IMR-90 (cell line): Measurements from ENCODE around the gene GALNT9. TPM values are rescaled to one million over a fixed set of nuclear protein-coding genes. Genes with fewer than 3 reads are reported as not detected.

ENCODE experiments used
- ATAC-seq: fragments of 200-7000 bp; cut with Tn5 transposase; 2 replicates; pipeline ENCODE4 v1.9.1; 2020; ENCODE audit warnings: low read depth, mild to moderate bottlenecking, moderate library complexity
- BruUV-seq: library from RNA; stranded (reverse); fragments of 400-500 nt; replicated peaks from 2 replicates; lab custom pipeline; 2021; lab: Mats Ljungman, UMichigan
- CTCF ChIA-PET: fragments of 300-600 bp; formaldehyde crosslinking; extraction: SDS; loops from one replicate; lab custom pipeline; 2021; ENCODE audit warnings: antibody characterized with exemption; lab: Yijun Ruan, JAX
- POLR2A ChIA-PET: fragments of 300-600 bp; sonication (Branson Sonifier 250); formaldehyde crosslinking; loops from one replicate; lab custom pipeline; 2022; ENCODE audit warnings: antibody characterized with exemption; ENCODE audit not compliant: unreplicated experiment; lab: Charles Lee
- DNase-seq: peaks from one replicate; pipeline ENCODE4 v3.0.0; 2013
- H2AFZ ChIP-seq: replicated peaks from 2 replicates; pipeline ENCODE3; 2013; ENCODE audit warnings: low read length, mild to moderate bottlenecking; ENCODE audit not compliant: poor library complexity
- H2AK5ac ChIP-seq: 2 replicates; pipeline ENCODE4 v1.6.1; 2013; ENCODE audit warnings: low read depth, low read length, inconsistent platforms
- H2AK9ac ChIP-seq: replicated peaks from 2 replicates; pipeline ENCODE3; 2013; ENCODE audit warnings: mild to moderate bottlenecking, low read depth, low read length, moderate library complexity; ENCODE audit not compliant: poor library complexity
- H2BK120ac ChIP-seq: 2 replicates; pipeline ENCODE4 v1.6.1; 2013; ENCODE audit warnings: low read depth, low read length, inconsistent platforms
- H2BK15ac ChIP-seq: 3 replicates; pipeline ENCODE4 v1.6.1; 2013; ENCODE audit warnings: low read depth, low read length, inconsistent platforms
- H2BK20ac ChIP-seq: 2 replicates; pipeline ENCODE4 v1.6.1; 2013; ENCODE audit warnings: low read depth, mild to moderate bottlenecking, inconsistent platforms, low read length, moderate library complexity
- H2BK5ac ChIP-seq: 2 replicates; pipeline ENCODE4 v1.6.1; 2013; ENCODE audit warnings: mild to moderate bottlenecking, low read depth, low read length, inconsistent platforms; ENCODE audit not compliant: poor library complexity, severe bottlenecking
- H3K14ac ChIP-seq: replicated peaks from 2 replicates; pipeline ENCODE4 v1.6.1; 2013; ENCODE audit warnings: low read depth, low read length, inconsistent platforms
- H3K18ac ChIP-seq: 2 replicates; pipeline ENCODE4 v1.6.1; 2013; ENCODE audit warnings: low read depth, low read length, control low read depth
- H3K23ac ChIP-seq: 2 replicates; pipeline ENCODE4 v1.6.1; 2013; ENCODE audit warnings: low read depth, low read length, inconsistent platforms
- H3K27ac ChIP-seq: 2 replicates; pipeline ENCODE4 v1.5.1; 2013; ENCODE audit warnings: mild to moderate bottlenecking, control low read depth, low read length; ENCODE audit not compliant: insufficient read depth
- H3K27me3 ChIP-seq: 2 replicates; pipeline ENCODE4 v1.6.1; 2013; ENCODE audit warnings: low read length; ENCODE audit not compliant: control insufficient read depth, insufficient read depth
- H3K36me3 ChIP-seq: 2 replicates; pipeline ENCODE4 v1.6.1; 2013; ENCODE audit warnings: low read length, mixed read lengths; ENCODE audit not compliant: control insufficient read depth, insufficient read depth
- H3K4ac ChIP-seq: 2 replicates; pipeline ENCODE4 v1.6.1; 2013; ENCODE audit warnings: low read depth, low read length, inconsistent platforms
- H3K4me1 ChIP-seq: 2 replicates; pipeline ENCODE4 v1.6.1; 2013; ENCODE audit warnings: low read length, mixed read lengths; ENCODE audit not compliant: control insufficient read depth, insufficient read depth
- H3K4me2 ChIP-seq: 2 replicates; pipeline ENCODE4 v1.6.1; 2013; ENCODE audit warnings: low read depth, mild to moderate bottlenecking, control low read depth, low read length, moderate library complexity
- H3K4me3 ChIP-seq: 2 replicates; pipeline ENCODE4 v1.5.1; 2013; ENCODE audit warnings: low read depth, mild to moderate bottlenecking, control low read depth, low read length, moderate library complexity; ENCODE audit not compliant: insufficient read depth
- H3K56ac ChIP-seq: 2 replicates; pipeline ENCODE4 v1.6.1; 2013; ENCODE audit warnings: low read length, inconsistent platforms; ENCODE audit not compliant: insufficient read depth; ENCODE audit errors: extremely low read depth
- H3K79me1 ChIP-seq, 2 experiments: 2 replicates each; pipeline ENCODE4 v1.6.1; 2013; ENCODE audit warnings: low read length in 2 of 2, inconsistent platforms in 1 of 2, low read depth in 1 of 2
- H3K9ac ChIP-seq: 2 replicates; pipeline ENCODE4 v1.6.1; 2013; ENCODE audit warnings: low read depth, low read length, control low read depth
- H3K9me1 ChIP-seq: 2 replicates; pipeline ENCODE4 v1.6.1; 2013; ENCODE audit warnings: low read length, inconsistent platforms; ENCODE audit not compliant: insufficient read depth
- H3K9me3 ChIP-seq: 2 replicates; pipeline ENCODE4 v1.6.1; 2013; ENCODE audit warnings: low read length; ENCODE audit not compliant: control insufficient read depth, insufficient read depth
- H4K20me1 ChIP-seq: 2 replicates; pipeline ENCODE4 v1.6.1; 2013; ENCODE audit warnings: low read length, inconsistent platforms; ENCODE audit not compliant: insufficient read depth
- H4K5ac ChIP-seq: 2 replicates; pipeline ENCODE4 v1.6.1; 2013; ENCODE audit warnings: mild to moderate bottlenecking, low read depth, low read length, control low read depth
- H4K8ac ChIP-seq, 2 experiments: 2 replicates each; pipeline ENCODE4 v1.6.1; 2013; ENCODE audit warnings: low read depth in 2 of 2, low read length in 2 of 2, control low read depth in 1 of 2, inconsistent platforms in 1 of 2
- H4K91ac ChIP-seq: 2 replicates; pipeline ENCODE4 v1.6.1; 2013; ENCODE audit warnings: low read depth, low read length, inconsistent platforms; ENCODE audit not compliant: insufficient read depth
- BHLHE40 ChIP-seq: fragments of 150-350 bp; IDR thresholded peaks from 2 replicates; pipeline ENCODE4 v1.6.1; 2016; ENCODE audit warnings: mild to moderate bottlenecking, low read depth, low read length
- CEBPB ChIP-seq: IDR thresholded peaks from 2 replicates; pipeline ENCODE4 v1.6.1; 2012; ENCODE audit warnings: low read depth, low read length, improper control_type of control experiment
- CHD1 ChIP-seq: IDR thresholded peaks from 2 replicates; pipeline ENCODE4 v1.6.1; 2012; ENCODE audit warnings: low read depth, low read length, improper control_type of control experiment
- FOS ChIP-seq: fragments of 150-350 bp; IDR thresholded peaks from 2 replicates; pipeline ENCODE4 v1.6.1; 2016; ENCODE audit warnings: low read depth, low read length
- MAFK ChIP-seq: IDR thresholded peaks from 2 replicates; pipeline ENCODE4 v1.6.1; 2012; ENCODE audit warnings: low read depth, low read length, improper control_type of control experiment
- MAZ ChIP-seq: IDR thresholded peaks from 2 replicates; pipeline ENCODE4 v1.6.1; 2012; ENCODE audit warnings: low read depth, mild to moderate bottlenecking, low read length, improper control_type of control experiment, moderate library complexity, borderline replicate concordance
- MXI1 ChIP-seq: IDR thresholded peaks from 2 replicates; pipeline ENCODE4 v1.6.1; 2012; ENCODE audit warnings: low read depth, mild to moderate bottlenecking, low read length, moderate library complexity, borderline replicate concordance
- NFE2L2 ChIP-seq: fragments of 150-350 bp; IDR thresholded peaks from 2 replicates; pipeline ENCODE4 v1.6.1; 2016; ENCODE audit warnings: low read depth, mild to moderate bottlenecking, low read length
- POLR2A ChIP-seq: IDR thresholded peaks from 2 replicates; pipeline ENCODE4 v1.6.1; 2012; ENCODE audit warnings: mild to moderate bottlenecking, low read depth, low read length
- RAD21 ChIP-seq: IDR thresholded peaks from 2 replicates; pipeline ENCODE4 v1.6.1; 2012; ENCODE audit warnings: low read length, improper control_type of control experiment
- RCOR1 ChIP-seq: IDR thresholded peaks from 2 replicates; pipeline ENCODE4 v1.6.1; 2012; ENCODE audit warnings: mild to moderate bottlenecking, low read length, improper control_type of control experiment; ENCODE audit not compliant: insufficient replicate concordance
- RFX5 ChIP-seq: IDR thresholded peaks from 2 replicates; pipeline ENCODE4 v1.8.0; 2012; ENCODE audit warnings: low read depth, mild to moderate bottlenecking, low read length, moderate library complexity
- SMC3 ChIP-seq: fragments of 150-350 bp; IDR thresholded peaks from 2 replicates; pipeline ENCODE4 v1.6.1; 2016; ENCODE audit warnings: low read depth, mild to moderate bottlenecking, antibody characterized with exemption, low read length, moderate library complexity
- WGBS, 2 experiments: methylation state at CpG; one replicate each; pipeline versions ENCODE4 v1.1.5 to v1.1.7; 2013; ENCODE audit warnings: missing lambda C conversion rate in 2 of 2; ENCODE audit not compliant: insufficient read length in 1 of 2; ENCODE audit errors: extremely low coverage in 2 of 2; 5-methylcytosine and 5-hydroxymethylcytosine counted together
- dilution Hi-C: fragments of 300-500 bp; cut with HindIII; formaldehyde crosslinking; loops from one replicate; pipeline ENCODE4 v1.14.3; 2018; ENCODE audit warnings: low sequenced_read_pairs; ENCODE audit not compliant: unreplicated experiment
- in situ Hi-C: fragments of 300-500 bp; cut with MboI; formaldehyde crosslinking; loops from 3 replicates; pipeline ENCODE4 v1.14.3; 2019; ENCODE audit warnings: low sequenced_read_pairs, inconsistent platforms, mixed read lengths
- intact Hi-C: fragments of 100-400 bp; cut with micrococcal nuclease; formaldehyde crosslinking; loops from 2 replicates; pipeline ENCODE4 v1.10.0; 2022
- polyA plus RNA-seq, 3 experiments: library from polyadenylated mRNA; depleted of rRNA; stranded (reverse); fragments of >200 nt; gene quantifications; 2 replicates each; pipeline ENCODE4 v1.2.3, GENCODE V29; 2012; ENCODE audit warnings: low replicate concordance in 1 of 3
- total RNA-seq: library from RNA; depleted of rRNA; stranded (reverse); fragments of >200 nt; gene quantifications from 2 replicates; pipeline ENCODE4 v1.2.3, GENCODE V29; 2012
- TF ChIP-seq, protein P1 (sequence below): fragments of 150-350 bp; IDR thresholded peaks from 2 replicates; pipeline ENCODE4 v1.6.1; 2017; ENCODE audit warnings: mild to moderate bottlenecking, antibody characterized with exemption, low read length, low read depth
- TF ChIP-seq, protein P2 (sequence below): conservative IDR thresholded peaks from 2 replicates; pipeline ENCODE4 v1.5.1; 2012; ENCODE audit warnings: mild to moderate bottlenecking, low read depth, low read length, improper control_type of control experiment
- TF ChIP-seq, protein P3 (sequence below): fragments of 150-350 bp; IDR thresholded peaks from 2 replicates; pipeline ENCODE4 v1.6.1; 2016; ENCODE audit warnings: low read depth, mild to moderate bottlenecking, low read length, moderate library complexity, borderline replicate concordance

GALNT9 gene
- total and polyA plus RNA-seq, 2 of the 4 experiments (the other 2 are of a cell fraction): under 0.01 to 0.12 TPM

DNA sequence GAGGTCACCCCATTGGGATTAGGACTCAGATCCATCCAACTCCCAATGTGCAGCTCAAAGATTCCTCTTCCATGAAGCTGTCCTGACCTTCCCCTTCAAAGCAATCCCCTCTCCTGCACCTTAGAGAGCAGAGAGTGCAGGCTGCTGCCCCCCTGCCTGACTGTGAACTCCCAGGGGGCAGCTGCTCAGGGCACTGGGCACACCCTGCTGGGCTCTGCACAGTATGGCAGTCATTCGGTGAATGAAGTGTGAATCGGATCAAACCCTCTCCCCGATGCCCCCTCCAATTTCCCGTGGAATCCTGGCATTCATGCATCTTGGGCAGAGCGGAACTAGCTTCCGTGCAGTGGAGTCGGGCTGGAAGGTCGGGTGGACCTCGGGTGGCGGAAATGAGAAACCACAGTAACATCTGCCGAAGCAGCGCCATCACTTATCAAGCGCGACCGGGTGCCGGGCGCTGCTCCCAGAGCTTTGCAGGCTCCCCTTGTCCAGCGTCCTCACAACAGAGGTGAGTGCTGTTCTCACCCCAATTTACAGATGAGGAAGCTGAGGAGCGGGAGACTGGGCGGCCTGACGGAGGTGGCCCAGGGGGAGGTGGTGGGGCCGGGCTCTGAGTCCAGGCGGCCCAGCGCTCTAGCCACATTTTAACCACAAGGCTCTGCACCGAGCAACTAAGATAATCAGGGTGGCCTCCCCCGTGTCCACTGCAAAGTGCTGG, 14.7 kb downstream of the GALNT9 start:
- TF ChIP-seq FOS (no peak), RAD21 (no peak), RFX5 (no peak), CEBPB (no peak), POLR2A (no peak), CHD1 (no peak), MAZ (no peak), BHLHE40 (no peak), MXI1 (no peak), MAFK (no peak), RCOR1 (no peak), NFE2L2 (no peak), SMC3 (no peak)
- TF ChIP-seq, protein P1, sequence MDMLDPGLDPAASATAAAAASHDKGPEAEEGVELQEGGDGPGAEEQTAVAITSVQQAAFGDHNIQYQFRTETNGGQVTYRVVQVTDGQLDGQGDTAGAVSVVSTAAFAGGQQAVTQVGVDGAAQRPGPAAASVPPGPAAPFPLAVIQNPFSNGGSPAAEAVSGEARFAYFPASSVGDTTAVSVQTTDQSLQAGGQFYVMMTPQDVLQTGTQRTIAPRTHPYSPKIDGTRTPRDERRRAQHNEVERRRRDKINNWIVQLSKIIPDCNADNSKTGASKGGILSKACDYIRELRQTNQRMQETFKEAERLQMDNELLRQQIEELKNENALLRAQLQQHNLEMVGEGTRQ: no peak
- TF ChIP-seq, protein P2, sequence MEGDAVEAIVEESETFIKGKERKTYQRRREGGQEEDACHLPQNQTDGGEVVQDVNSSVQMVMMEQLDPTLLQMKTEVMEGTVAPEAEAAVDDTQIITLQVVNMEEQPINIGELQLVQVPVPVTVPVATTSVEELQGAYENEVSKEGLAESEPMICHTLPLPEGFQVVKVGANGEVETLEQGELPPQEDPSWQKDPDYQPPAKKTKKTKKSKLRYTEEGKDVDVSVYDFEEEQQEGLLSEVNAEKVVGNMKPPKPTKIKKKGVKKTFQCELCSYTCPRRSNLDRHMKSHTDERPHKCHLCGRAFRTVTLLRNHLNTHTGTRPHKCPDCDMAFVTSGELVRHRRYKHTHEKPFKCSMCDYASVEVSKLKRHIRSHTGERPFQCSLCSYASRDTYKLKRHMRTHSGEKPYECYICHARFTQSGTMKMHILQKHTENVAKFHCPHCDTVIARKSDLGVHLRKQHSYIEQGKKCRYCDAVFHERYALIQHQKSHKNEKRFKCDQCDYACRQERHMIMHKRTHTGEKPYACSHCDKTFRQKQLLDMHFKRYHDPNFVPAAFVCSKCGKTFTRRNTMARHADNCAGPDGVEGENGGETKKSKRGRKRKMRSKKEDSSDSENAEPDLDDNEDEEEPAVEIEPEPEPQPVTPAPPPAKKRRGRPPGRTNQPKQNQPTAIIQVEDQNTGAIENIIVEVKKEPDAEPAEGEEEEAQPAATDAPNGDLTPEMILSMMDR: no peak
- TF ChIP-seq, protein P3, sequence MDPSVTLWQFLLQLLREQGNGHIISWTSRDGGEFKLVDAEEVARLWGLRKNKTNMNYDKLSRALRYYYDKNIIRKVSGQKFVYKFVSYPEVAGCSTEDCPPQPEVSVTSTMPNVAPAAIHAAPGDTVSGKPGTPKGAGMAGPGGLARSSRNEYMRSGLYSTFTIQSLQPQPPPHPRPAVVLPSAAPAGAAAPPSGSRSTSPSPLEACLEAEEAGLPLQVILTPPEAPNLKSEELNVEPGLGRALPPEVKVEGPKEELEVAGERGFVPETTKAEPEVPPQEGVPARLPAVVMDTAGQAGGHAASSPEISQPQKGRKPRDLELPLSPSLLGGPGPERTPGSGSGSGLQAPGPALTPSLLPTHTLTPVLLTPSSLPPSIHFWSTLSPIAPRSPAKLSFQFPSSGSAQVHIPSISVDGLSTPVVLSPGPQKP: no peak
- no TSS peak for BruUV-seq
- dilution Hi-C loops: no loop called here

More for the DNA sequence above, 14.7 kb downstream of the GALNT9 start:
- no peak overlapping the region for H3K23ac ChIP-seq
- ATAC-seq: no peak
- H2AK9ac ChIP-seq: no peak overlapping the region
- H3K9ac ChIP-seq: no peak overlapping the region
- H2BK20ac ChIP-seq: no peak overlapping the region
- no peaks in the 10 kb centered on the region for H3K9me1 ChIP-seq
- H2BK15ac ChIP-seq: no peak overlapping the region
- no peaks in the 10 kb centered on the region for H3K79me1 ChIP-seq
- H4K5ac ChIP-seq: no peak overlapping the region
- no peak overlapping the region for H2AK5ac ChIP-seq
- H3K14ac ChIP-seq: no peak overlapping the region
- H4K20me1 ChIP-seq: no peaks in the 10 kb centered on the region
- intact Hi-C loops: no loop called here
- no peak overlapping the region for H3K56ac ChIP-seq
- H3K9me3 ChIP-seq: peaks cover 14% of the 10 kb centered on the region
- in situ Hi-C loops: no loop called here
- peaks cover 3% of the 10 kb centered on the region; the same call in 1 of the 2 replicates for H3K27me3 ChIP-seq
- H3K4me3 ChIP-seq: no peak overlapping the region
- no peak overlapping the region for H4K91ac ChIP-seq
- H2AFZ ChIP-seq: no peak overlapping the region
- H3K4me2 ChIP-seq: no peak overlapping the region
- H3K27ac ChIP-seq: no peak overlapping the region
- no peaks in the 10 kb centered on the region for H3K36me3 ChIP-seq
- H4K8ac ChIP-seq: no peak overlapping the region
- H3K4me1 ChIP-seq: no peaks in the 10 kb centered on the region
- no peak overlapping the region for H3K18ac ChIP-seq
- WGBS, 2 experiments: 81% methylated on average over 9 of the region's 26 CpGs; no CpG with 5 or more reads in 1 of the 2 experiments
- DNase-seq: no peak
- no peak overlapping the region for H2BK5ac ChIP-seq
- no peak overlapping the region for H3K4ac ChIP-seq
- ChIA-PET POLR2A (no interaction called here), CTCF (no interaction called here)
- H2BK120ac ChIP-seq: no peak overlapping the region
